GM23248 (cell line): ENCODE data around the gene MBNL3.
"Not testable (repeated sequence)": the region's sequence is repeated elsewhere in the genome, so short reads cannot be mapped to it uniquely, and the experiment has no call there.

ENCODE experiments used
- EZH2 ChIP-seq: fragments of 200-600 bp; sonication (generic); IDR thresholded peaks from 2 replicates; pipeline ENCODE4 v1.6.1; 2018; ENCODE audit warnings: antibody characterized with exemption, mild to moderate bottlenecking; ENCODE audit not compliant: insufficient read depth, poor library complexity, severe bottlenecking
- EZH2phosphoT487 ChIP-seq: fragments of 200-600 bp; sonication (generic); IDR thresholded peaks from 2 replicates; pipeline ENCODE4 v1.6.1; 2018; ENCODE audit warnings: antibody characterized with exemption, moderate library complexity, mild to moderate bottlenecking, low read depth; ENCODE audit not compliant: insufficient read depth

DNA sequence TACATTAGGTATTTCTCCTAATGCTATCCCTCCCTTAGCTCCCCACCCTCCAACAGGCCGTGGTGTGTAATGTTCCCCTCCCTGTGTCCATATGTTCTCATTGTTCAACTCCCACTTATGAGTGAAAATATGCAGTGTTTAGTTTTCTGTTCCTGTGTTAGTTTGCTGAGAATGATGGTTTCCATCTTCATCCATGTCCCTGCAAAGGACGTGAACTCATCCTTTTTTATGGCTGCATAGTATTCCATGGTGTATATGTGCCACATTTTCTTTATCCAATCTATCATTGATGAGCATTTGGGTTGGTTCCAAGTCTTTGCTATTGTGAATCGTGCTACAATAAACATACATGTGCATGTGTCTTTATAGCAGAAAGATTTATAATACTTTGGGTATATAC lies 42.9 kb downstream of the MBNL3 start:
- TF ChIP-seq EZH2, EZH2phosphoT487: not testable (repeated sequence)
